HG03457 (cell line): ENCODE measurements around the gene PLEKHA1.

Experiments used
- ATAC-seq: cut with Tn5 transposase; IDR thresholded peaks from one replicate; pipeline ENCODE4 v1.9.1; 2021; ENCODE audit warnings: moderate number of reproducible peaks; ENCODE audit not compliant: unreplicated experiment

PLEKHA1 gene

DNA sequence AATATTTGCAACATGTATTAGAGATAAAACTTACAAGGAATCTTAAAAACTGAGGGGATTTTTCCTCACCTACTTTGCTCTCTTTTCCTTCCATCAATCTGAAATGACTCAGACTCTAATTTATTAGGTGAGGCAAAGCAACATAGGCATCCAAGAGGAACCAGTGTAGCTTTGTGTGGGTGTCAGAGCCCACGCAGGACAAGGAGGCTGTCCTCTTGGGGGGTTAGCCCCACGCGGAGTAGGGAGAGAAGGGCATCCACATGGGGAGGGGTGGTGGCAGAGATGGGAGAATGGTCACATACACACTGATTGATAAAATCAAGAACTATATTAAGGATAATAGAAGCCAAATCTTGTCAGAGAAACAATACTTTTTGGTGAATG lies 46.1 kb downstream of the PLEKHA1 start:
- no peak for ATAC-seq

DNA sequence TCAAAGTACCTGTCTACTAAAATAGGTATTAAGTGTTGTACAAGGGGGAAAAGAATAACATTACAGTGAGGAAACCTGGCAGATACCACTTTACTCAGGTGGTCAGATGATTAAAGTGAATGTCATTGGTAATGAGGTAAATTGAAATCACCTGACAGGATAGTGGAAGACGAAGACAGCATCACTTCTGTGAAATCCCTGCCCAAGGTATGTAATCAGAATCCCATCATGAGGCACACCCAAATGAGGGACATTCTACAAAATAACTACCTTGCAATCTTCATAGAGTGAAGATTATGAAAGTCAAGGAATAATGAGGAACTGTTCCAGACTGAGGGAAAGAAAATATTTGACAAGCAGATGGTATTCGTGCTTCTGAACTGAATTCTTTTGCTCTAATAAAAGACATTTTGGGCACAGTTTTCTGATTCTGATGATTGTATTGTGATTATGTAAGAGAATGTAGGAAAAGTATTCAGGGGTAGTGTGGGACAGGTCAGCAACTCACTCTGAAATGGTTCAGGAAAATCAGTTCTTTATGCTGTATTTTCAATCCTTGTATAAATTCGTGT lies 46.6 kb downstream of the PLEKHA1 start:
- ATAC-seq = no peak

DNA sequence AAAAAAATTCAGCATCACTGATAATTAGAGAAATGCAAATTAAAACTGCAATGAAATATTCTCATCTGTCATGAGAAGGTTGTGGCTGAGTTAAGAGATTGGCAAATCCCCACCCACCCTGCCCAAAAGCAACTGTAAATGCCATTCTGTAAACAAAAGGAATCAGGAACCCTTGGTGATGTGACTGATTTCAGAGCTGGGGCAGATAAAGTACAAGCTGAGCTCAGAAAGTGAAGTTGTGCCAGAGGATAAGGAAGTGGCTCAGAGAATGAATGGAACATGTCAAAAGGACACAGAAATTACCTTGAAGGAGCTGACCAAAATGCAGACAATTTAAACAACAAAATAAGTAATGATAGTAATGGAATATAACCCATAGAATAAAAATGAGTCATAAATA lies 47.2 kb downstream of the PLEKHA1 start:
- ATAC-seq = no peak

DNA sequence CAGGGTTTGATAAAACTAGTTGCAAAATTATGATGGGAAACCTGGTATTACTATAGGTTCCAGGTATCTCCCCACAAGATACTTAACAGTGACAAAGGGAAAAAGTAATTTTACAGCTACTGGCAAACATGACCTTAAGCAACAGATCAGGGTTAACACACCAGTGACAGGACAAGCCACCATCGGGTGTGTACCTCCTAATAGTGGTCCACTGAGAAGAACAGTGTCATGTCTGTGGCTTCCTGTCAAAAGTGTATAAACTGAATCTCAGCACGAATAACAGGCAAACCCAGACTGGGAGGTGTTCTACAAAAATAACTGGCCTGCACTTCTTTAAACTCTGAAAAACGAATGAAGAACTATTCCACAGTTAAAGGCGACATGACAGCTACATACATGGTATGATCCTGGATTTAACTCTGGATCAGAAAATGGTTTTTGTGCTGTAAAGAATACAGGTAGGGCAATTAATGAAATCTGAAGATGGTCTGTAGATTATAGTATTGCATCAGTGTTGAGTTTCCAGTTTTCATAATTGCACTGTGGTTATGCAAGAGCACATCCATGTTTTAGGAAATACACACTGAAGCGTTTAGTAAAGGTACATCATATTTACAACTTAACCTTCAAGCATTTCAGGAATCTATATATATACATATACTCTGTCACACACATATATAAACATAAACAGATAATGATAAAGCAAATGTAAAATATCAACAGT lies 47.9 kb downstream of the PLEKHA1 start:
- ATAC-seq = no peak

DNA sequence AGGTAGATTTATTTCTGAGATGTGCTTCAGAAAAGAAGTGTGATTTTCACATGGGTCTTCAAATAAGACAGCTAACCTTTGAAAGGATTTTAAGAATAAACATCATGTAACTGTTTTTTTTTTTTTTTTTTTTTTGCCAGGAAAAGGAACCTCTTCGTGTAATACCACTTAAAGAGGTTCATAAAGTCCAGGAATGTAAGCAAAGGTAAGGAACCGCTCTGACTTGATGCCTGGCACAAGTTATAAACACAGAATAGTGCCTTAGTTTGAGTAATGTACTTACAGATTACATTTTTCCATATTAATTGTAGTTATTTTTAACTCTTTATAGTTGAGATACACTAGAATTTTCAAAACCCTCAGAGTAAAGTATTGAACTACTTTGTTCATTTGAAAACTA lies 49.6 kb downstream of the PLEKHA1 start:
- ATAC-seq = no peak

DNA sequence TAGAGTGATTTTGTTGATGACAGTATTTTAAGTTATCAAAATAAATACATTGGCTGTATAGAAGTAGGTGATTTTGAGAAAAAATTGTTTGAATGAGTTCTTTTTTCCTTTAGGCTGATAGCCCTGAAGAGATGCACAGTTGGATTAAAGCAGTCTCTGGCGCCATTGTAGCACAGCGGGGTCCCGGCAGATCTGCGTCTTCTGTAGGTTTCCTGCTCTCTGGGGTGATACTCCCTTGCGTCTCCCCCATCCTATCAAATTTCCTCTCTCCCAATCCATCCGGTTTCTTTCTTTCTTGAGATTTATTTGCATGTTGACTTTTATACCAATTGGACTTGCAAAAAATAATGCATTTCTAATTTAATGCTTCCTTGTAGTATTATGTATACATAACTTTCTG lies 52.3 kb downstream of the PLEKHA1 start:
- ATAC-seq = no peak

DNA sequence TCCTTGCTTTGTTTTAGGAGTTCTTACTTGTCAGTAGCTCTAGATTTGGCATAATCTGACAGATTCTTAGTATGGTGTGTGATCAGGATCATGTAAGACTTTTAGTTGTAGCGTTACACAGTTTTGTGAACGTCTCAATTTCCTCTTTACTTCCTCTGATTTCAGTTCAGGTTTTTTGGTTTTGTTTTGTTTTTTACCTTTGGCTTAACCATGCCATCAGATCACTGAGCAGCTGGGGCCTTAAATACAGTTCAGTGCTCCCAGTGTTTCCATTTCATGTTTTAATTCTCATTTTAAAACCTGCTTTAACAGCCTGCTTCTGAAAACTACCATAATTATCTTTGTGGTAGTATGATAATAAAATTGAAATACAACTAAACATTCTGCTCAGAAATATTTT lies 52.8 kb downstream of the PLEKHA1 start:
- ATAC-seq = no peak

DNA sequence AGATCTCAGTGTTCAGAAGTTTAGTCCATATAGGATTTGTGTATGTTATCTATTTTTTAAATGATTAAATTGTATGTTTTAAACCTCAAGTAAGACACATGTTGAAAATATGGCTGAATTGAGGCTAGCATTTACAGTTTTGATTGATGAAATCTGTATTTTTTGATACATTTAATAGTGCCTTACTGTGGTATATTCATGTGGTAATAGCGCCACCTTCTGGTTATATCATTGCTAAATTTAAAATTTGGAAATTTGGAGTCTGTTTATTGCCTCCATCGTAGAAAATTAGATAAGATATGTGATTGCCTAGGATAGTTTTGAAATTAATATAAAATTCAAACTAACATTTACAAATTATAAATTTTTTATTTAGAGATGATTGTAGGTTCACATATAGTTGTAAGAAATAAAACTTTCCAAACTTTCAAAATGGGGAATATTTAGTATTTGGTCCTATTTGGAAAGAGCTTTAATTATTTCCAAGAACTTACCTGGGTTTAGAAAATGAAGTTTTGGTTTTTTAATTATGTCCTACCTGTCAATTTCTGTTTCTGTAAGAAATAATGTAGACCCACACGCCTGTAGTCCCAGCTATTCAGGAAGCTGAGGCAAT lies 60.8 kb downstream of the PLEKHA1 start:
- no peak for ATAC-seq

DNA sequence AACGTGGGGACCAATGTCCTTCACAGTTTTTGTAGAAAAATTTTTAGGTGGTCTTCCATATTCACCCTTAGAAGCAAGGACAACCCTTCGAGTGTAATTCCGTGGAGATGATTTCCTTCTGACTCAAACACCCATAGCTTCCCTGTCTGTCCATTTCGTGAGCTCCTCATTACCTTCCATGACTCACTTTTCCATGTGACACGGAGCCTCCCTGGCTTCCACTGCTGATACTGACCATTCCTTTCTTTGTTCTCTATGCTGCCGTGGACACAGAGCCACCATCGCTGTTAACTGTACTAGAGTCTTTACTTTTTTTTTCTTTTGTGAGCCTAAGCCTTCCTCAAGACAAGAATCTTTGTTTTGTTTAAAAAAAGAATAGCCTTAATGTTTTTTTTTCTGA lies 67.5 kb downstream of the PLEKHA1 start:
- no peak for ATAC-seq

DNA sequence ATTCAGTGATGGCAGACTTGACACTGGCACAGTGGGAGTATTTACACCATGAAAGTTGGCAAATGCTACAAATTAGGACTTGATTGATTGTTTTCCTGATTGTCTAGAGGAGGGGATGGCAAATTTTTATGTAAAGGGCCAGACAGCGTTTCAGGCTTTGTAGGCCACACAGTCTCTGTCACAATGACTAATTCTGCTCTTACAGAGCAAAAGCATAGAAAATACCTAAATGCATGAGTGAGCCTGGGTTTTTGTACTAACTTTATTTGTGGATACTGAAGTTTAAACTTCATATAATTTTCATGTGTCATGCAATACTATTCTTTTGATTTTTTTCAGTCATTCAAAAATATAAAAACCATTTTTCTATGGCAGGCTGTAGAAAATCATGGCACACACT lies 71.0 kb downstream of the PLEKHA1 start:
- no peak for ATAC-seq

DNA sequence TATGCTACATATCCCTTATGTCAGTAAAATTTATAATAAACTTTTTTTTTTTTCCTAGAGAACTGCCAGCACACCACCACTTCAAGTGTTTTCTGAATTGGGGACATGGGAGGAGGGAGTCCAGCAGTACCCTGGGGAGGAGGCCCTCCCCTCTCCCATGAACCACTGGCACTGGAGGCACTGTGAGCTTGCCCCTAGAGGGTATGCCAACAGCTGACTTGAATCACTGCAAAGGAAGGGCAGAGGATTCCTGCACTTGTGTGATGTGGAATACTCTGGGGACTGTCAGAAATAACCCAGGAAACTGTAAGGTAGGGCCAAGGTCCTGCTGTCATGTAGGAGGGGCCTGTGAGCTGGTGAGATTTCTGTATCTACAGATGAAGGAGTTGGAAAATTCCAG lies 71.4 kb downstream of the PLEKHA1 start:
- no peak for ATAC-seq

DNA sequence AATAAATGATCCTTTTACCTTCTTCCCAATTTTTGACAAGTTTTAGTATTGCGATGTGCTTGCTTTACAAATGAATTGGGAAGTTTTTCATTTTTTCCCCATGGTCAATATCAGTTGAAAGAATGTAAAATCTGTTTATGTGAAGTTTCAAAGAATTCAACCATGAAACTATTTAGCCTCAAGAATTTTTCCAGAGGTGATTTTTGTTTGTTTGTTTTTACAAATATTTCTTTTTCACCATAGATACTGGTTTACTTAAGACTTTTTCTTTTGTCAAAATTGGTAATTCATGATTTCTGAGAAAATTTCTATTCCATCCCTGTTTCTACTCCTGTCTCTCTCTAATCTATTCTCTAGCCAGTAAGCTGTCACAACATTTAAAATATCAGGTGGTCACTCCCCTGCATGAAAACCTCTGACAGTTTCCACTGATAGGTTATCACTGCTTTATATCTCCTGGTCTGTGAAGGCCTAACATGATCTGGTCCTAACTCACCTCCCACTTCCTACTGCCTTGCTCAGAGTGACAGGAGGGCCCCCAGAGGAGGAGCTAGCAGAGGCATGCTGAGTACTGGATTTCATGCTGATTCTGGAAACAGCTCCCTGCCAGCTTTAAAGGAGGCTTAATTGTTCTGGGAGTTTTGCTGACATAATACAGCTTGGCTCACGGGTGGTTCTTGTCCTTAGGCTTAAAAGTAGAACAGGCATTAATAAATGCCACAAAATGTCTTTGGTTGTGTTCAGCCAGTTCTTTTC lies 72.3 kb downstream of the PLEKHA1 start:
- ATAC-seq = no peak

DNA sequence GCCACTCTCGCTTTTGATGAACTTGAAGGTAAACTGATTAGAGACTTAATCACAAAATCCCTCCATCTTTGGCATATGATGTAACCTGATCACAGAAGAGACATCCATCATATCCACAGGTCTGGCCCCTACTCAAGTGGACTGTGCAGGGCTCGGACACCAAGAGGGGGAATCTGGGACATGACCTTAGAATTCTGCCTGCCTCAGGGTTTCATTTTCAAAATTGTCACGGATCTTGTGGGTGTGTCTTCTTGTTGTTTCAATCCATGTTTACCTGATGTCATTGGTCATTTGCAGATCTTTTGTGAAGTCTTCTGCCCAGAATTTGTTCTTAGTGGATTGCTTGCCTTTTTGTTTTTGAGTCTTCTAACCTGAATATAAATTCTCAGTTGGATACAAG lies 74.1 kb downstream of the PLEKHA1 start:
- ATAC-seq = no peak

DNA sequence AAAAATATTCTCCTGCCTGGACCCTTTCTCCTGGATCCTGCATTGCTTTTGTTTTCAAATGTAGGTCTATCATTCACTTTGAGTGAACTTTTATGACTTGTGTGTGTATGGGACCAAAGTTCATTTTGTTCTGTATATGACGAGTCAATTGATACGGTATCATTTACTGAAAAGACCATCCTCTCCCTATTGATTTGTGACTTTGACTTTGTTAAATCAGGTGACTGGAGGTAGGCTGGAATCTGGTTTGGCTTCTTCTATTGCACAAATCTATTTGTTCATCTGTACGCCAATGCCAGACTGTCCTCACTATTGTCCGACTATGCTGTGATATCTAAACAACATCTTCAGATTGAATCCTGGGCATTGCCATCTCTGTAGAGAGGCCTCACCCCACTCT lies 74.6 kb downstream of the PLEKHA1 start:
- no peak for ATAC-seq

DNA sequence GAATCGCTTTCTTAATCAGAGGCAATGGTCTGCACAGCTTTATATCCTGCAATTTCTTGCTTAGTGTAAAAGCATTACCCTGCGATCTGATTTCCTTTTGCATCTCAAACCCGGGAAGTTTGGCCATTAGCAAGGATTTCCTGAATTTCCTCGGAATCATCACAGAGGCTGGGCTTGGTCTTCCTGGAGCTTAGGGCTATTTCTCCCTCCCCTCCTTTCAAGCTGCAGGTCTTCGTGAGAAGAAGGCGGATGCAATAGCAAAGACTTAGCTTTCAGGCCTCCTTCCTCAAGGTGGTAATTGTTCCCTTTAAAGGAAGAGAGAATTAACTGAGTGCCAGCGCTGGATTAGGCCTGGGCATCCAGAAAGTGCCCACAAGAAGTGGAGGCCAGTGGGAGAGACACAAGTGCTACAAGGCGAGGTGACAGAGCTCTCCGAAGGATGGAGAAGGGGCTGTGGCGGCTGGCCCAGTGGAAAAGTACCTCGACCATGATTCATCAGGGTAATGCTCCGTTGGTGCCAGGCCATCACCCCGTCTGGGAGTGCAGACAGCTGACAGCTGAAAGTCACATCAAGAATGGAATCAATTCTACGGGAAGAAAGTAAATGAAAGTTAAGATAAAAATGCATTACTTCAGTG lies 76.0 kb downstream of the PLEKHA1 start:
- no peak for ATAC-seq

DNA sequence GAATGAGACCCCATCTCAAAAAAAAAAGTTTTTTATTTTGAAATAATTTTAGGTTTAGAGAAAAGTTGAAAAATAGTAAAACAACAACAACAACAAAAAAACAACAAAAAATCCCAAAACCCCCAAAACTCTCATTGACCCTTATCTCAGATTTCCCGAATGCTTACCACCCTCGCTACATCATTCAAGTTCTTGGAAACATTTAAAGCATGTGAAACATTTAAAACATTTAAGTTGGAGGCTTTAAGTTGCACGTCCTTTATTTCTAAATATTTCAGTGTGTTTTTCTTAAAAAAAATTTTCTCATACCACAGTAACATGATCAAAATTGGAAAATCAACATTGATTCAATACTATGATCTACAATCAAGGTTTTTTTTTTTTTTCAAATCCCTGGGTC lies 79.6 kb downstream of the PLEKHA1 start:
- no peak for ATAC-seq

DNA sequence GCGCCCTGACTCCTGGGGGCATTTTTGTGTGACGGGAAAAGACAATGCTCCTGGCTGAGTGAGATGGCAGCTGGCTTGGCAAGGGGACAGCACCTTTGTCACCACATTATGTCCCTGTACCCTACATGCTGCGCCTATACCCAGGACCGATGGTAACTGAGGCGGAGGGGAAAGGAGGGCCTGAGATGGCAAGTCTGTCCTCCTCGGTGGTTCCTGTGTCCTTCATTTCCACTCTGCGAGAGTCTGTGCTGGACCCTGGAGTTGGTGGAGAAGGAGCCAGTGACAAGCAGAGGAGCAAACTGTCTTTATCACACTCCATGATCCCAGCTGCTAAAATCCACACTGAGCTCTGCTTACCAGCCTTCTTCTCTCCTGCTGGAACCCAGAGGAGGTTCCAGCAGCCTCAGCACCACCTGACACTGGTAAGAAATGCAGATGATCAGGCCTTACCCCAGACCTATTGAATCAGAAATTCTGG lies 80.1 kb downstream of the PLEKHA1 start, which contains the start of gene ARMS2:
Gene ARMS2, plus strand, starts transcription at position 51 of the 478 bp plus-strand sequence. Its CDS starts 75 bp downstream, at position 126.
- no peak for ATAC-seq

DNA sequence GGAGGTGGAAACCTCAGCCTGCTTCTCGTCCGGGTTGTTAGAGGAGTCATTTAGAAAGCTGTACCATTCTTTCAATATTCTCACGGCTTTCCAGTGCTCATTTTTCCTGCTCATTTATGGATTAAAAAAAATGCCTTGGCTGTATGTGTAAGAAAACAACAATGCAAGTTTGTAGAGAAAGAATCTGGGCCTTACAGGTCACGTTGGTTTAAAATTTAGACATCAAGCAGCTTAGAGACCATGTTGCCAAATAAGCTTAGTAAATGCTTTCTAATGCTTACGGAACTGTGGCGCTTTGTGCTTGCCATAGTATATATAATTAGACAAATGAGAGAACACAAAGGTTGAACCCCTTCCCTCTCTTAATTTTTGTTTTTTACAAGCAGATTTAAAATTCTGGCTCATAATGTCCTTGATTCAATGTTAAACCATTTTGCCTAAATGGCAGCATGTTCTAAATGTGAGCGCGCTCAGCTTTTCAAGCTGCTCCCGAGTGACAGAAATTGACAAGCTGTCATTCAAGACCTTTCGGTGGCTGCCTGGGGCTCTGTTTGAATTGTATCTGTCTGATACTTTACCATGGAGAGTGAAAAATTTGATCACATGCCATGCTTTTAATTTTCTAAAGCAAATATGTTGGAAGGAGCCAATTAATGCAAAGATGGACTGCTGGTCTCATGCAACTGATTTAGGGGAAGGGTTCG lies 81.0 kb downstream of the PLEKHA1 start:
- no peak for ATAC-seq

DNA sequence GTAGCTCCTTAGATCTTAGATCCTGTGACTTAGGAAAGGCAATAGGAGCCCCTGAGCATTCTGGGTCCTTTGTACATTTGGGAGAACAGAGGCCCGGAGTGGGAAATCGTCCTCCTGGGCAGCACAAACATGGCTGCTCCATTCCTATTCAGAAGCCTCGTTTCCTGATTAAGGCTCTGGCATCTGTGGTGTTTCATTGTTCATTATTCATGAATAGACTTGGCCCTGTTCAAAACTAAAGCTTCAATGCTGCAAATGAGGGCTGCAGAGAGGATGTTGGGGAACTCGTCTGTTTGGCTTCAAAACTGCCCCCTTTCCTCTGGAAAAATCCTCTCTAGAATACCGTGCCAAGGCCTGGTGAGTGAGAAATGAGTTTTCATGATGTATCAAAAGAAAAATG lies 83.4 kb downstream of the PLEKHA1 start:
- no peak for ATAC-seq

DNA sequence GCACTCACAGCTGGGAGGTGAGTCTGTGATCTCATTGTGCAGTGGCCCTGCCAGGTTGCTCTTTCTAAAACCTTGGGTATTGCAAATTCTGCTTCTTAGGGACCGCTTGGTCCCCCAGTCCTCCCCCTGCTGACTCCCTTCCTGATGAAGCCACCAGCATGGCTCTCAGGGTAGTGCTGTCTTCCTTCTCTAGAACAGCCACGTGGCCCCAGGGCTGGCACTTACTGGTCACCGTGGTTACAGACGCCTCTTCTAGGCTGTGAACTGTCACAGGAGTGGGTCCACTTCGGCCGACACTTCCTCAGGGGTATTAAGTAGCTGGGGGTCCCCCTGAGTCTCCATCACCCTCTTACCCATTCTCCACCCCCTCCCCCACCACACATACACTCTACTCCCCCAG lies 84.2 kb downstream of the PLEKHA1 start:
- ATAC-seq = no peak
